DMS53 treated with DMSO at 0.1 percent for 48 hours (cell line): ENCODE results near the gene ANAPC2.

Source experiments
- DNase-seq: peaks from one replicate; lab custom pipeline; 2025; ENCODE audit not compliant: unreplicated experiment; lab: John Stamatoyannopoulos, UW

Gene ANAPC2

DNA sequence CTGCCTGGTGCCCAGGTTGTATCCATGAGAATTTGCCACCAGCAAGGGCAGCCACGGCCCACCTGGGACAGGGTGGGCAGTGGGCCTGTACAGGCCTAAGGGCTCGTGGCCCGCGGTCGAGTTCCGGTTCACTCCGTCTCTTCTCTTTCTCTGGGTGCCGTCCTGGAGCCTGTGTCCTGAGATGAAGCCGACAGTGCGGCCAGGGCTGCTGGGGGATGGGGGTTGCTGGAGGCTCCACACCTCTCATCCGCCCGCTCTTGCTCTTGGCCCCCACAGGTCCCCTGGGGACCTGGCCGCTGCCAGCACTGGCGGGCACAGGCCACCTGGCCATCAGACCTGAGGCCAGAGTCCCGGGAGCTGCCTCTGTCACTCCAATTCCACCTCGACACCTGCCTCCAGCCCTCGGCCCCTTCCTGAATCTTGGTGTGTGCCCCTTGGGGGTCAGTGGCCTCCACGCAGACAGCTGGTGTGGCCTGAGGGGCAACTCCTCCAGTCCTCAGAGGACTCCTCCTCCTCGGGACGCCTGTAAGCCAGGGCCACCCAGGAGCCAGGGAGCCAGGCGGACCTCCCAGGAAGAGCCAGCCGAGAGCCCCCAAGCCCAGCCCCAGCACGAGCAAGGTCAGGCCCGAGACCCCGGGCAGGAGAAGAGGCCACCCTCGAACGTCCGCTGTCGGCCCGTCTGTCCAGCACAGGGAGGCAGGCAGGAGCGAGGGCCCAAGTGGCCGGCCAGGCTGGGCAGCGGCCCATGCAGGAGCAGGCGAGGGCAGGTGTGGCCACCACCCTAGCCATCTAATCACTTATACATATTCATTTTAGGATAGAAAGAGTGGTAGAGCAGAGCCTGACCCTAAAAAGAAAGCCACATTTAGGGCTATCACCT lies 23.8 kb downstream of the ANAPC2 start:
- DNase-seq: no peak

DNA sequence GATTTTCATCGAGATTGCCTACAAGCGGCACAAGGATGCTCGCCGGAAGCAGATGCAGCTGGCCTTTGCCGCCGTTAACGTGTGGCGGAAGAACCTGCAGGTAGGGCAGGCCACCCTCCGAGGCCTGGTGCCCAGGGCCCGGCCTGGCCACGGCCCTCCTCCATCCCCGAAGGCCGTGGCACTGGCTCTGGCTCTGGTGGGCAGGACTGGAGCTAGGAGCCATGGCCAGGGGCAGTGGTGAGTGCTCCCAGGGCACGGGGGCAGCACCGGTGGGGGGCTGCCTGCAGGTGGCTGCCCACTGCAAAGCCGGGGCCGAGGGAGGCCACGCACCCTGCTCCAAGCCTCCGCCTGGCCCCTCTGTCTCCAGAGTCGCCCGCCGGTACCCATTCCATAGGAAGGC lies 24.6 kb downstream of the ANAPC2 start:
- DNase-seq: no peak

DNA sequence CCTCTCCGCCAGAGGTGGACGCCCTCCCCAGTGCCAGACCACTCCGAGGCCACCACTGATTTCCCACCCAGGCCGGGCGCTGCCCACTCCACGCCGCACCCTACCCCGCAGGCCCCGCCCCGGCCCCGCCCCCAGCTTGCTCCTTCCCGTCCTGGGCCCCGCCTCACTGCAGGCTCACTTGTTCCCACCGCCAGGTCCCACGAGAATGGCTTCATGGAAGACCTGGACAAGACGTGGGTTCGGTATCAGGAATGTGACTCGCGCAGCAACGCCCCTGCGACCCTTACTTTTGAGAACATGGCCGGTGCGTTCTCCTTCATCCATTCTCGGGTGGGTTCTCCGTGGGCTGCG lies 25.0 kb downstream of the ANAPC2 start:
- no peak for DNase-seq

DNA sequence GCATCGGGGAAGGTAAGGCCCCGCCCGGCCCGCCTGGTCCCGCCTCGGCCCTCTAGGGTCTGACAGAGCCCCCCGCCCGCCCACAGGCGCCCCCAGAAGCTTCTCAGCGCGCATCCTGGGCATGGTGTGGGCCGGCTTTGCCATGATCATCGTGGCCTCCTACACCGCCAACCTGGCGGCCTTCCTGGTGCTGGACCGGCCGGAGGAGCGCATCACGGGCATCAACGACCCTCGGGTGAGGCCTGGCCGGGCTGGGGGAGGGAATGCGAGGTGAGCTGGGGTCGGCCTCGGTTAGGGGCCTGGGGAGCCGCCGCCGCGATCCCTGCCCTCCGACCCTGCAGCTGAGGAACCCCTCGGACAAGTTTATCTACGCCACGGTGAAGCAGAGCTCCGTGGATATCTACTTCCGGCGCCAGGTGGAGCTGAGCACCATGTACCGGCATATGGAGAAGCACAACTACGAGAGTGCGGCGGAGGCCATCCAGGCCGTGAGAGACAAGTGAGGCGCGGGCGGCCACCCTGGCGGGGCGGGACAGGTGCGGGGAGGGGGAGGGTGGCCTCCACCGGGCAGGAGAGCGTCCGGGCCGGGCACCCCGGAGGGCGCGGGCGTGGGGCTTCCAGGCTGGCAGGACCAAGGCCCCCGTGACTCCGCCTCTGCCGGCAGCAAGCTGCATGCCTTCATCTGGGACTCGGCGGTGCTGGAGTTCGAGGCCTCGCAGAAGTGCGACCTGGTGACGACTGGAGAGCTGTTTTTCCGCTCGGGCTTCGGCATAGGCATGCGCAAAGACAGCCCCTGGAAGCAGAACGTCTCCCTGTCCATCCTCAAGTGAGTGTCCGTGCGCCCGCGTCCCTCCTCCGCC lies 25.6 kb downstream of the ANAPC2 start:
- peak; percentile 70 for DNase-seq

DNA sequence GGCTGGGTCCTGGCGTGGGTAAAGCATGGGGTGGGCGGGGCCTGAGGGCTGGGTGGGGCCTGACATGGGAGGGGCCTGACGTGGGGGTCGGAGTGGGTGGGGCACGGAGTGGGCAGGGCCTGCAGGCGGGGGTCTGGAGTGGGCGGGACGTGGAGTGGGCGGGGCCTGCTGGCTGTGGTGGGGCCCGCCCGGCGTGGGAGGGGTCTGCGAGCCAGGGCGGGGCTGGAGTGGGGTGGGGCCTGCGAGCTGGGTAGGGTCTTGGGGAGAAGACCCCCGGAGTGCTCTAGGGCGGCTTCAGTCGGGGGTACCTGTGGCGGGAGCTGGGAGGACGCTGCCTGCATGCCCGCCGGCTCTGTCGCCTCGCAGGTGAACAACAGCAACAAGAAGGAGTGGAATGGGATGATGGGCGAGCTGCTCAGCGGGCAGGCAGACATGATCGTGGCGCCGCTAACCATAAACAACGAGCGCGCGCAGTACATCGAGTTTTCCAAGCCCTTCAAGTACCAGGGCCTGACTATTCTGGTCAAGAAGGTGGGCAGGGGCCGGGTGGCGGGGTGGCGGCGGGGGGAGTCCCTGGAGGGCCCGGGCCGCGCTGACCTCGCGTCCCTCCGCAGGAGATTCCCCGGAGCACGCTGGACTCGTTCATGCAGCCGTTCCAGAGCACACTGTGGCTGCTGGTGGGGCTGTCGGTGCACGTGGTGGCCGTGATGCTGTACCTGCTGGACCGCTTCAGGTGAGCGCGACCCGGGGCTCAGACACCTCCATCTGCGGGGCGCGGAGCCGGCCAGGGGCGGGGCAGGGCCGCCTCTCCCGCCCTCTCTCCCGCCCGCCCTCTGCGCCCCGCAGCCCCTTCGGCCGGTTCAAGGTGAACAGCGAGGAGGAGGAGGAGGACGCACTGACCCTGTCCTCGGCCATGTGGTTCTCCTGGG lies 26.5 kb downstream of the ANAPC2 start:
- DNase-seq: peak; percentile 66

DNA sequence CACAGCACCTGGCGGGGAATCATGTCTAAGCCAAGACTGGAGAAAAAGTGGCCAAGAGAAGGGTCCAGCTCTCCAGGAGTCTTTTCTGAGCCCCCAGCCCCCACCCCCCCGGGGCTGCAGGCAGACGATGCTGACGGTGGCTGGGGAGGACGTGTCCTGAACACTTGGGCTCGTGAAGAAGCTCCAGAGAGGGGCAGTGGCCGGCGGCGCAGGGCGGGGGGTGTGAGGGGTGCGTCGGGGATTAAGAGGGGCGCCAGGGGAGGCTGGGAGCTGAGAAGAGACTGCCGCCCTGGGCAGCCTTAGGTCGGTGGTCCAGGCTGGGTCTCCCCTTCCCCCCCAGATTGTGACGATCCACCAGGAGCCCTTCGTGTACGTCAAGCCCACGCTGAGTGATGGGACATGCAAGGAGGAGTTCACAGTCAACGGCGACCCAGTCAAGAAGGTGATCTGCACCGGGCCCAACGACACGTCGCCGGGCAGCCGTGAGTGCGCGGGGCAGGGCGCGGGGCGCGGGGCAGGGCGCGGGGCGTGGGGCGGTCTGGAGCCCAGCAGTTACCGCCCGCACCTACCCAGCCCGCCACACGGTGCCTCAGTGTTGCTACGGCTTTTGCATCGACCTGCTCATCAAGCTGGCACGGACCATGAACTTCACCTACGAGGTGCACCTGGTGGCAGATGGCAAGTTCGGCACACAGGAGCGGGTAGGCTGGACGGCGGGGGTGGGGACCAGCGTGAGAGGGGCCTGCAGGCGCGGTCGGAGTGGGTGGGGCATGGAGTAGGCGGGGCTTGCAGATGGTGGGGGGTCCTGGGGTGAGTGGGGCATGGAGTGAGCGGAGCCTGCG lies 27.4 kb downstream of the ANAPC2 start:
- DNase-seq: peak; percentile 73

DNA sequence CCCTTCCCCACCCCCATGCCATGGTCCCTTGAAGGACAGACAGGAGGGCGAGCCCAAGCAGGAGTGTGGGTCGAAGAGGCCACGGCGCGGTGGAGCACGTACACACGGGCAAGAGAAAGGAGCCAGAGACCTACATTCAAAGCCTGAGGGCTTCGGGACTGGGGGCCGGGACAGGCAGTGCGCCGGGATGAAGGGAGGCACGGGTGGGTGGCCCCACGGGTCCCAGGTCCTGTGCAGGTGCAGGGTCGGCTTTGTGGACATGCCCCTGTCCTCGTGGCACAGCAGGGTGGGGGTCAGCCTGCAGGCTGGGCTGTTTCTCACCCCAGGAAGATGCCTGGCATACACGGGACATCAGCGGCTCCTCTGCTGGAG lies 28.3 kb downstream of the ANAPC2 start:
- DNase-seq: no peak

DNA sequence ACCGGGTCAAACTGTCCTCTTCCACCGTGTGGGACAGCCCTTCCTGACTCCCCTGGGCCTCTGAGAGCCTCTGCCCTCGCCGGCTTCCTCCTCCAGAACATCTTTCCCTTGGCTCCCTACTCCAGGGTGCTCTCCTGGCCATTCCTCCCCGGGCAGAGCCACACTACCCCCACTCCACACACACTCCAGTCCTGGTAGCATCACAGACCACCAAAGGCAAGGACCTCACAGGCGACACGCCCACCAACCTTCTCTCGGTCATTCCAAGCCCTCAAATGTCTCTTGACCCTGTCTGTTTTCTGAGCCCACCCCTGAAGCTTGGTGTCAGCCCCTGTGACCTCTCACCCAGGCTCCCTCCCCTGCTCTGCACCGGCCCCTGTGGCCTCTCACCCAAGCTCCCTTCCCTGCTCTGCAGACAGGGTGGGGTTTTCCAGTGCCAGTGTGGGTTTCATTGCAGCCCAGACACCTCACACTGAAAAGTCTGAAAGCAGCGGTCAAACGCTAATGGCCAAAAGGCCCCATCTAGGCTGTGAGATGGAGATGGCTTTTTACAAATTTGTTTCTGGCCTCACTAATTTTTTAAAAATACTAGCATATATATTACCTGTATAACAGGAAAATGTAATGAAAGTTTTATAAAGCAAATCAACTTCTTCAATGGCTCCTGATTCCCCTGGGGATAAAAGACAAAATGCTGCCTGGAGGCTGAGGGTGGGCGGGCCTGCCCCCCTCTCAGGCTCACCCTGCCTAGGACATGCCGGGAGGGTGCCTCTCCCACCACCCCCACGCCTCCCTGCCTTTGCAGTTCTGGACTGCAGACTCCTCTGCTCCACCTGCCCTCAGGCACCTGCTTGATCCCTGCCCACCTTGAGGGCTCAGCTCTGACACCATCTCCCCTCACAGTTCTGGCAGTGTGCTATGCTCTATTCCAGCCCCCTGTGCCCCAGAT lies 29.0 kb downstream of the ANAPC2 start:
- DNase-seq: no peak

DNA sequence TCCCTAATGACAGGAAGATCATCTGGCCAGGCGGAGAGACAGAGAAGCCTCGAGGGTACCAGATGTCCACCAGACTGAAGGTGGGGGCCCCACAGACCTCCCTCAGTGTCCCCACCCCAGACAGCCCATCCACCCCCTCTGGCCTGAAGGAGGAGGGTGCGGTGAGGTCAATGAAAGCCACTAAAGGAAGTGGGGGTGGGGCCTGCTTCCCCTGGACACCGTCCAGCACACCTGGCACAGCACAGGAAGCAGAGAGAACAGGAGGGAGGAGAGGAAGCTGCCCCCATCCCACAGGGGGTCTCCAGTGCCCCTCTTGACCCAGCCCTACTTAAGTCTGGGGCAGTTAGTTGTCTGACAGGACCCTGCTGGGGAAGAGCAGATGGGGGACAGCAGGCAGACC lies 29.7 kb downstream of the ANAPC2 start:
- DNase-seq: peak; percentile 24

DNA sequence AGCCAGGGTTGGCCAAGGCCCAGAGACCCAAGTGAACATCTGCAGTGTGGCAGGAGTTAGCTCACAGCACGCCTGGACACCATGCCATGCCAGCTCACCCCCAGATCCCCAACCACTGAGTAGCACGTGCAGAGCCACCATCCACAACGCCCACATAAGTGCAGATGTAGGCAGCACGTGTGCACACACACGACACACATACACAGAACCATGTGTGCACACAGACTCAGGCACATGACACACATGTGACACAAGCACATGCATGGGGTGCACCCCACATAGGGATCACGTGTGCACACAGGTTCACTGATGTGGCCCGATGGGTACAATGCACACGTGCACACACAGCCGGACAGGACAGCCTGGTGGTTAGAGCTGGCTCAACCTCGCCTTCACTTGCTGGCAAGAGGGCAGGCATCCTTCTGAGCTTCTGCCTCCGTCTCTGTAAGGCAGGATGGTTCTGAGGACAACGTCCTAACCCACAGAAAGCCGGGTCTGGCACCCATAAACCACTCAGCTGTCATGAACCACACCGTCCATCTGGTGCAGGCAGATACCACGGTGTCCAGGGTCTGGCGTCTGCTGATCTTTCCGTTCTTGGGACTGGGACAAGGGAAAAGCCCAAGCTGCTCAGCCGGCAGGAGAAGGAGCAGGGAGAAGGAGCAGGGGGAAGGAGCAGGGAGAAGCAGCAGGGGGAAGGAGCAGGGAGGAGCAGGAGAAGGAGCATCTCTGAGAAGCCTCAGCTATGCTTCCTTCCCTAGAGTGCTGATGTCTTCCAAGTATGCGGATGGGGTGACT lies 30.5 kb downstream of the ANAPC2 start:
- DNase-seq: no peak

DNA sequence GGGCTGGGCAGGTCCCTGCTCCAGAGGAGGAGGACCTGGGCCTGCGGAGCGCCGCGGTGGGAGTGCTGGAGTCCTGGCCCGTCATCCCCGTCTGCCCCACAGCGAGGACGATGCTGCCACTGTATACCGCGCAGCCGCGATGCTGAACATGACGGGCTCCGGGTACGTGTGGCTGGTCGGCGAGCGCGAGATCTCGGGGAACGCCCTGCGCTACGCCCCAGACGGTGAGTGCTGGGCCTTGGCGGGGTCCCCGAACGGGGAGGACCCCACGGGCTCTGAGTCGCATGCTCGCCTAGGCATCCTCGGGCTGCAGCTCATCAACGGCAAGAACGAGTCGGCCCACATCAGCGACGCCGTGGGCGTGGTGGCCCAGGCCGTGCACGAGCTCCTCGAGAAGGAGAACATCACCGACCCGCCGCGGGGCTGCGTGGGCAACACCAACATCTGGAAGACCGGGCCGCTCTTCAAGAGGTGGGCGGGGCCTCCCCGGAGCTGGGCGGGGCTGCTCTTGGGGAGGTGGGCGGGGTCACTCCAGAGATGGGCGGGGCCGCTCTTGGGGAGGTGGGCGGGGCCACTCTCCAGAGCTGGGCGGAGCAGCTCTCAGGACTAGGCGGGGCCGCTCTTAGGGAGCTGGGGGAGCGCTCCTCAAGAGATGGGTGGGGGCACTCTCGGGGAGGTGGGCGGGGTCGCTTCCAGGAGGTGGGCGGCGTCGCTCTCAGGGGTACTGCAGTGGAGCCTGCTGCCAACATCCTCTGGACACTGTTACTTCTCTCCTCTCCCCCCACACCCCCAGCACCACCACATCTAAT lies 31.6 kb downstream of the ANAPC2 start:
- DNase-seq: no peak

DNA sequence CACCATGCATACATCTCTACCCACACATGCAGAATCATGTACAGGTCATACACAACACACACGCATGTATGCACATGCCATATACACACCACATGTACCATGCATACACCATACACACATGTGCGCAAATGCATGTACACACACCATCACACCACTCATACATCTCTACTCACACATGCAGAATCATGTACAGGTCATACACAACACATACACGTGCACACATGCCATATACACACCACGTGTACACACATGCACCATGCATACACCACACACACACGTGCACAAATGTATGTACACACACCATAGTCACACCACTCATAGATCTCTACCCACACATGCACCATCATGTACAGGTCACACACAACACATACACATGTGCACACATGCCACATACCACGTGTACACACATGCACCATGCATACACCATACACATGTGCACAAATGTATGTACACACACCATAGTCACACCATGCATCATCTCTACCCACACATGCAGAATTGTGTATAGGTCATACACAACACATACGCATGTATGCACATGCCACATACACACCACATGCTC lies 35.4 kb downstream of the ANAPC2 start:
- DNase-seq: no peak

DNA sequence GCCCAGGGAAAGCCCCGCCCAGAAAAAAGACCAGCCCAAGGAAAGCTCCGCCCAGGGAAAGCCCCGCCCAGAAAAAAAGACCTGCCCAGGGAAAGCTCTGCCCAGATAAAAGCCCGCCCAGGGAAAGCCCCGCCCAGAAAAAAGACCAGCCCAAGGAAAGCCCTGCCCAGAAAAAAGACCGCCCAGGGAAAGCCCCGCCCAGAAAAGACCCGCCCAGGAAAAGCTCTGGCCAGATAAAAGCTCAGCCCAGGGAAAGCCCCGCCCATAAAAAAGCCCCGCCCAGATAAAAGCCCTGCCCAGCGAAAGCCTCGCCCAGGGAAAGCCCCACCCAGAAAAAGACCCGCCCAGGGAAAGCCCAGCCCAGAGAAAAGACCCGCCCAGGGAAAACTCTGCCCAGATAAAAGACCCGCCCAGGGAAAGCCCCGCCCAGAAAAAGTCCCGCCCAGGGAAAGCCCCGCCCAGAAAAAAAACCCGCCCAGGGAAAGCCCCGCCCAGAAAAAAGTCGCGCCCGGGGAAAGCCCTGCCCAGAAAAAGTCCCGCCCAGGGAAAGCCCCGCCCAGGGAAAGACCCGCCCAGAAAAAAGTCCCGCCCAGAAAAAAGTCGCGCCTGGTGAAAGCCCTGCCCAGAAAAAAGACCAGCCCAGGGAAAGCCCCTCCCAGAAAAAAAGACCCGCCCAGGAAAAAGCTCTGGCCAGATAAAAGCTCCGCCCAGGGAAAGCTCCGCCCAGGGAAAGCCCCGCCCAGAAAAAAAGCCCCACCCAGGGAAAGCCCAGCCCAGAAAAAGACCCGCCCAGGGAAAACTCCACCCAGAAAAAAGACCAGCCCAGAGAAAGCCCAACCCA lies 37.5 kb downstream of the ANAPC2 start:
- DNase-seq: no peak

DNA sequence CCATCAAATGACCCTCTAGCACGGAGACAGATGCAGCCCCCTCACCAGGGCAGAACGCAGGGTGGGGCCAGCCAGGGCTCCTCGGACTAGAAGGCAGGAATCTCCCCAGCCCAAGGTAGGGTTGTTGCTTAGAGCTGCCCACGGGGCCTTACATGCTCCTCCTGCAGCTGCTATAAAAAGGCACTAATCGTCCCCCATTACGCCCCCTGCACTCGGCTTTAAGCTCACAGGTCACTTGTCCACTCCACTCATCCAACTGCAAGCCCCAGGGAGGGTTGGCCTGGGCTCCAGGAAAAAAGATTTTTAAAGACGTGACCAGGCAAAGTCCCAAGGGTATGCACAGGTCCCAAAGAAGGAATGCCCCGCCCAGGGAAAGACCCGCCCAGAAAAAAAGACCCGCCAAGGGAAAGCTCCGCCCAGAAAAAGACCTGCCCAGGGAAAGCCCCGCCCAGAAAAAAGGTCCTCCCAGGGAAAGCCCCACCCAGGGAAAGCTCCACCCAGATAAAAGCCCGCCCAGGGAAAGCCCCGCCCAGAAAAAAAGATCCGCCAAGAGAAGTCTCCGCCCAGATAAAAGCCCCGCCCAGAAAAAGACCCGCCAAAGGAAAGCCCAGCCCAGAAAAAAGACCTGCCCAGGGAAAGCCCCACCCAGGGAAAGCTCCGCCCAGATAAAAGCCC lies 38.3 kb downstream of the ANAPC2 start:
- no peak for DNase-seq

DNA sequence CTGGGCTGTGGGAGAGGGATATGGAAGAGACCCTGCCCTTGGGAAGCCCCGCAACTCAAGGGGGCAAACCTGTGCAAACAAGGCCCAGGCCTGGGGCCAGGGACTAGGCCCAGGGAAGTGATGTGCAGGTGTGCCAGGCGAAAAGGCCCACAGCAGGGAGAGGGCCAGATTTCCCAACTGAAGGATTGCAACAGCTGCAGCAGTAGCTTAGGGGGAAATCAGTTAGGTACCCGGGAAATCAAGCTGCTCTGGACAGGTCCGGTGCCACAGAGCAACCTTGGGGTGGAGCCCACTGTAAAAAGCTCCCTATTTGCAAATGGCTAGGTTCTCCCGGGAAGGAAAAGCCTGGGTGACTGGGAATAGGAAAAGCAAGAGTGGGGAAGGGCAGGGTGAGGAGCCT lies 39.0 kb downstream of the ANAPC2 start:
- no peak for DNase-seq

DNA sequence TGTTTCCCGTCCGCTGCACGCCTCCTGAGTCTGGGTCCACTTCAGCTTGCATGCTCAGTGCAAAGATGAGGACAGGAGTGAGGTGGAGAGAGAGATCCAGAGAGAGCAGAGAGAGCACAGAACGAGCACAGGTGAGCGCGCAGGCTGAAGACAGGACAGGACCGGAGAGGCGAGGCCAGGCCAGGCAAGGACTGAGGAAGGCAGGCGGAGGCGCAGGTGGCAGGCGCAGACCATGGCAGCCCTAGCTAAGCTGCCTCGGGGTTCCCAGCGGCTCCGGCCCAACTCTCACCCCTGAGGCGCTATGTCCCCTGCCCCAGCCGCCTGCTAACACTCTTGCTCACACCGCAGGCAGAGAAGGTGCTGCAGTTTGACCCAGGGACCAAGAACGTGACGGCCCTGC lies 39.7 kb downstream of the ANAPC2 start:
- DNase-seq: peak; percentile 51
